ENCODE results near the gene B4GALNT3.

The B4GALNT3 gene

GRCh38 chr12:558580-558979 is 98.8 kb downstream of the B4GALNT3 start:
- no peak for DNase-seq (ENCODE audit: low read depth, low spot score)

- DNase-seq (ENCODE audit: low read depth, low spot score): no peak
Observed at GRCh38 chr12:559208-559905, 99.6 kb downstream of the B4GALNT3 start.

GRCh38 chr12:559906-560455 is 100.2 kb downstream of the B4GALNT3 start:
- no peak for DNase-seq (ENCODE audit: low read depth, low spot score)

DNA sequence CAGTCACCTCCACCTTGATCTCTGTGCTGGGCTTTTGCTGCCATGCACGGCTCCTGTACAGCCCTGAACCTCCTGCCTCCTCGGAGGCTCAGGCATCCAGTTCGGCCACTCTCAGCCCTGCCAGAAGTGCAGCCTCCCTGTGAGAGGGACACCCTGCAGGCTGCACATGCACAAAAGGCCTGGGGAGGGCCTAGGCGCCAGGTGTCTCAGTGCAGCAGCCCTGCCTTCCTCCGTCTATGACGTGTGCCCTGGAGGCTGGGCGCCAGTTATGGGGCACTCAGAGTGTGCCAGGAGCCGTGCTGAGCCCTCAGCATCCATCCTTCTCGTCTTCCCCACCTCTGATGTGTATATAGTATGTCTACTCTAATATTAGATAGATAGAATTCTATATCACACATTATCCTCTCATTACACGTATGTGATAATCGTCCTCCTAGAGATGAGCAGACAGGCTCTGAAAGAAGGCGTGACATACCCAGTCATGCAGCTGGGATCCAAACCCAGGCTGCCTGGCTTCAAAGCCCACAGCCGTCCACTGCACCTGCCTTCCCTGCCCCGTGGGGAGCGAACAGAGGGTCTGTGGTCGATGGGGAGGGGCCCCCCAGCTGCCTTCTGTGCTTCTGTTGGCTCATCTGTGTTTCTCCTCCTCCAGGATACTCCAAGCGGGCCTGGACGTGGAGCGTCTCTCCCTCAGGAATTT is 101.1 kb downstream of the B4GALNT3 start:
- no peak for DNase-seq (ENCODE audit: low read depth, low spot score)

DNA sequence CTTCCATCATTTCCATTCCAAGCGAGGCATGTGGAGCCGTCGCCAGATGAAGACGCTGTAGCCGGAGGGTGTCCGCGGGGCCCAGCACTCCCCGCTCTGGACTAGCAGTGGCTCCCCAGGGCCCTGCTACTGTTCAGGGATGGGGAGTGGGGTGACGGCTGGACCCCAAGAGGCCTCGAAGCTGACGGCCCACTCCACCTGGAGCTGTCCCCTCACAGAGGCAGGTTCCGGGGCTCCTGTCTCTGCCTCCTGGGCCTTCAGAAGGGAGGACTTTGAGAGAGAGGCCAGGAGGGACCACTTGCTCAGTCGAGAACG is 101.6 kb downstream of the B4GALNT3 start:
- no peak for DNase-seq (ENCODE audit: low read depth, low spot score)

DNA sequence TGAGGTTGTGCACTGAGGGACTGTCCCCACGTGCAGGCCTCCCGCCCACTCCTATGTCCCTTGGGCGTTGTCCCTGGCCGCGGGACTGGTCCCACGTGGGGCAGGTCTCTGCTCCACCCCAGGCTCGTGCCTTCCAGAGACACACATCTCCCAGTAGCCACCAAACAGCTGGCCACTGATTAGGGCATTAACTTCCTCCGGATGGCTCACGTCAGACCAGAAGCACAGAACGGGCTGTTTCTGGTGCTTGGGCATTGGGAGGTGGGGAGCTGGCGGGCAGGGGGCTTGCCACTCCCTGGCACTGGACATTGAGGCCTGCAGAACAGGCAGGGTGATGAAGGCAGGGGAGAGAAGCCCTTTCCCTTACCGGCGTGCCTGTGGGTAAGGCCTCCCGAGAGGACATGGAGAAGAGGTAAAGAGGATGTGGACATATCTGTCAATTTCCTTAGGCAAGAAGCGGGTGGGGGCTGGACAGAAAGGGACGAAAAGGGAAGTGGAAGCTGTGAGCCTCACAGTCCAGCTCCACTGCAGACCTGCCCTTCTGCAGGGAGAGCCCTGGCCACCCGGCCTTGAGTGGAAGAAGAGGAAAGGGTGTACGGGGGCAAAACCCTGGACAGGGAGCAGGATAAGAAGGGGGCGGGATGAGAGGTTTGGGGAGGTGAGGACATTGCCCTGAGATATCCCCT is 102.3 kb downstream of the B4GALNT3 start:
- no peak for DNase-seq (ENCODE audit: low read depth, low spot score)

GRCh38 chr12:562634-563033 is 102.9 kb downstream of the B4GALNT3 start:
- no peak for DNase-seq (ENCODE audit: low read depth, low spot score)

- DNase-seq (ENCODE audit: low read depth, low spot score): no peak
Observed at GRCh38 chr12:563250-563781, 103.6 kb downstream of the B4GALNT3 start.

DNA sequence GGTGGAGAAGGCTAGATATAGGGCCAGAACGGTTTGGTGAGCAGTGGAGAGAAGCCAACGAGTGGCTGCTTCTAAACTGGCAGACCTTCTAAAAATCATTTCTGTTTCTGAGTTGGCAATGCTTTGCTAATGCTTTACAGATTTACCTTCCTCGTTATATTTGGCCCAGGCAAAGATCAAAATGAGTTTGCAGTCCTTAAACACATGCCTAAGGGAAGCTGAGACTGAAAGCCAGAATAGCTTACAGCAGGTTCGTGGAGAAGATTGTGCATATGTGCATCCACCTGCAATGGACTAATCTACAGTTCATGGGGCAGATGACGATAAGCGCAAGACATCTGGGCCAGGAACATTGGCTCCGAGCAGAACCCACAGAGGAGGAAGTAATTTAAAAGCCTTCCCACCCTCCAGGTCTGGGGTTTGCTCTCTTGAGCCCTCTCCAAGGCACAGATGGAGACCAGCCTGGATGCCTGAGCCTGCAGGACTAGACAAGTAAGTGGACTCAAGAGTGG is 104.1 kb downstream of the B4GALNT3 start:
- no peak for DNase-seq (ENCODE audit: low read depth, low spot score)

GRCh38 chr12:565161-565560 is 105.4 kb downstream of the B4GALNT3 start:
- DNase-seq (ENCODE audit: low read depth, low spot score): no peak

DNA sequence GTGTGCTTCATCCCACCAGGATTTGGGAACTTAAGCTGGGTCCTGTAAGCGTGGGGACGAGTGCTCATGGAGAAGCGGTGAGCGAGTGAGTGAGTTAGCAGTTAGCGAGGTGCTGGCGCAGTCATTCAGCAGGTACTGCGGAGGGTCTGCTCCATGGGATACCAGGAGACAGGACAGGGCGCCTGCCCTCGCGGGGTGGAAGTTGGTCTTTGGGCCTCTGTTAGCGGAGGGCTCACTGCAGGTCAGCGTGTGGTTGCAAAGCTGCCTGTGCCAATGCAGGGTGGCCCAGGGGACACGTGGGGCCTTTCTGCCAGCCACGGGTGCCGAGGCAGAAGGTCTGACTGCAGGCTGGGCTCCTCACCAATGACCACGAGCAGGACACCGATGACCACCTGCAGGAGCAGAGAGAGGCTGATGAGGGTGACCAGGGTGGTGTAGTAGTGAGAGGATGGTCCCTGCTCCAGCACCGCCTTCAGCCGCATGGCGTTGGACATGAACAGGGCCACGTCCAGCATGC is 105.9 kb downstream of the B4GALNT3 start:
- no peak for DNase-seq (ENCODE audit: low read depth, low spot score)

GRCh38 chr12:568486-568885 is 108.7 kb downstream of the B4GALNT3 start:
- DNase-seq (ENCODE audit: low read depth, low spot score): no peak

DNA sequence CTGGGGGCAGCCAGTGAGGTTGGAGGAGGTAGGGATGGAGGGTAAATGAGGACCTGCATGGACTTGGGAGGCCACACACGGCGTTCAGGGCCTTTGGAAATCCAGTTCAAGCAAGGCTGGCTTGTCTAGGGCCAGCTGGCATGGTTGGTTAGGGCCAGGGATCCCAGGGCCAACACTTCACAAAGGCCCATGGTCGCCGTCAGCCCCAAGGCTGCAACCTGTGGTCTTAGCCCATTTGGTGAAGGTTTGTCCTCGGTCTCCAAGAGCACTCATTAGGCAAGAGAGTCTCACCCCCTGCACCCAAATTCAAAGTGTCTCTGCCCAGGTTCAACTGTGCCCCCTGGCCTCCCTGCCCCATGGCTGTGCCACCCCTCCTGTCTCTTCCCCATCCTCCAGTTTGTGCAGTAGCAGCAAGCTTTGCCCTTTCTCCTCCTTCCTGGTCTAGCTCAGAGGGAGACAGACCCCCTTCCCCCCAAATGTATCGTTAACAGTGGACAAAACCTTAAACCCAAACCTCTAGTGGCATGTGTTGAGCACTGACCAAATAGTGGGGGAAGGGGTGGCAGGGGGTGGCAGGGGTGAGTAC is 109.4 kb downstream of the B4GALNT3 start:
- DNase-seq (ENCODE audit: low read depth, low spot score): no peak

- no peak for DNase-seq (ENCODE audit: low read depth, low spot score)
Observed at GRCh38 chr12:569803-570434, 110.2 kb downstream of the B4GALNT3 start.

DNA sequence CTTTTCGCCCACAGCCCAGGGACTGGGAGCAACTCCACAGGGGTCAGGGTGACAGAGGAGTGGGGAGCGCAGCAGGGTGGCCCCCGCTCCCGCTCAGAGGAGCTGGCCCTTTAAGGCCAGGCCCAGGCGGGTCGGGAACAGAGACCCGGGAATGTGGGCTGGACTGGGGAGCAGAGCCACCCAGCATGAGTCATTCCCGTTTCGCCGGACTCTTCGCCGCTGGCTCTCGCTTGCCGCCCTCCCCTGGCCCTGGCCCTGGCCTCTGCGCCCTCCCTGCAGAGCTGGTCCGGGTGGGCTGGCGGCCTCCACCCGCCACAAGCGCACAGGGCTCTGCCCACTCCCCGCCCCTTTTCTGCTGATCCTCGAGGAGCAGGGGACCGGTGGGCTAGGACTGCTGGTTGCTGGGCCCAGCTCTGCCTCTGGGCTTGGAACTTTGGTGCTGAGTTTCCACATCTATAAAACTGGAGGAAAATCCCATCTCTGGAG is 110.7 kb downstream of the B4GALNT3 start:
- DNase-seq (ENCODE audit: low read depth, low spot score): no peak

GRCh38 chr12:570921-571794 is 111.4 kb downstream of the B4GALNT3 start:
- no peak for DNase-seq (ENCODE audit: low read depth, low spot score)

- no peak for DNase-seq (ENCODE audit: low read depth, low spot score)
Observed at GRCh38 chr12:571795-572531, 112.2 kb downstream of the B4GALNT3 start.

GRCh38 chr12:572532-572899 is 112.8 kb downstream of the B4GALNT3 start:
- no peak for DNase-seq (ENCODE audit: low read depth, low spot score)

GRCh38 chr12:573232-573631 is 113.5 kb downstream of the B4GALNT3 start:
- no peak for DNase-seq (ENCODE audit: low read depth, low spot score)

All from iPS DF 19.7 (cell line).